ENCODE measurements around the gene UACA.

DNA sequence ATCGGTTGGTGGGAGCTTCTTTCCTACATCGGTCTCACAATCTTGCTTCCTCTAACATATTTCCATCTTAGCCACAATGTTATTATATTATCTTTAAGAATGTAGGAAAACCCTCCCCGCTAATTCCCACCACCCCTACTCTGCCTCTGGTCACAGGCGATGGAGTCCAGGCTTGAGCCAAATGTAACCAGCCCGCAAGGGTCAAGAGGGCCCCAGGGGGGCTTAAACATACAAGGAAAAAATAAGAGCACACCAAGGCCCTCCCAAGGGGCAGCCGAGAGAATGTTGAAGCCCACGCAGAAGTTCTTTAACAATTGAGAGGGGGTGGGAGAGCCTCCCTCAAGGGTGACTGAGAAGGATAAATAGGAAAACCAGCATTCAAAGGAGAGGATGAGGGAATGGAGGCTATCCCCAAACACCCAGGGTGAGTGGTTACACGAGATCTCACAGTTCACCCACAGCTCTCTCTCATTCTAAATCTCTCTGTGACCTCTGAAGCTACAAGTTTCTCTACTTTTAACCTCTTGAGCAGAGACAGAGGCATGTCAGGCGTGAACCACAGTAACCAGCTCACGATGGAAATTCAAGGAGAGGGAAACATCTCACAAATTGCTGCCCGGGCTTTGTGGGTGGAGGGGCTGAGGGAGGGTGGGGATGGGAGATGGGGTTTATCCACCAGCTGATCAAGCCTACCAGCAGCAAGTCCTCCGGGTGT lies 31.4 kb upstream of the UACA start:
- TF ChIP-seq, protein P1, sequence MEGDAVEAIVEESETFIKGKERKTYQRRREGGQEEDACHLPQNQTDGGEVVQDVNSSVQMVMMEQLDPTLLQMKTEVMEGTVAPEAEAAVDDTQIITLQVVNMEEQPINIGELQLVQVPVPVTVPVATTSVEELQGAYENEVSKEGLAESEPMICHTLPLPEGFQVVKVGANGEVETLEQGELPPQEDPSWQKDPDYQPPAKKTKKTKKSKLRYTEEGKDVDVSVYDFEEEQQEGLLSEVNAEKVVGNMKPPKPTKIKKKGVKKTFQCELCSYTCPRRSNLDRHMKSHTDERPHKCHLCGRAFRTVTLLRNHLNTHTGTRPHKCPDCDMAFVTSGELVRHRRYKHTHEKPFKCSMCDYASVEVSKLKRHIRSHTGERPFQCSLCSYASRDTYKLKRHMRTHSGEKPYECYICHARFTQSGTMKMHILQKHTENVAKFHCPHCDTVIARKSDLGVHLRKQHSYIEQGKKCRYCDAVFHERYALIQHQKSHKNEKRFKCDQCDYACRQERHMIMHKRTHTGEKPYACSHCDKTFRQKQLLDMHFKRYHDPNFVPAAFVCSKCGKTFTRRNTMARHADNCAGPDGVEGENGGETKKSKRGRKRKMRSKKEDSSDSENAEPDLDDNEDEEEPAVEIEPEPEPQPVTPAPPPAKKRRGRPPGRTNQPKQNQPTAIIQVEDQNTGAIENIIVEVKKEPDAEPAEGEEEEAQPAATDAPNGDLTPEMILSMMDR (IDR thresholded peaks at IDR 0.05), result no peak
- no peak for TF ChIP-seq POLR2A (IDR thresholded peaks at IDR 0.05)

All from body of pancreas (tissue), 4 donors.